HG03520 (cell line): ENCODE results near the gene PGAM5.

ENCODE experiments used
- ATAC-seq: cut with Tn5 transposase; IDR thresholded peaks from one replicate; pipeline ENCODE4 v1.9.1; 2021; ENCODE audit warnings: mild to moderate bottlenecking, moderate library complexity; ENCODE audit not compliant: unreplicated experiment

The PGAM5 gene

DNA sequence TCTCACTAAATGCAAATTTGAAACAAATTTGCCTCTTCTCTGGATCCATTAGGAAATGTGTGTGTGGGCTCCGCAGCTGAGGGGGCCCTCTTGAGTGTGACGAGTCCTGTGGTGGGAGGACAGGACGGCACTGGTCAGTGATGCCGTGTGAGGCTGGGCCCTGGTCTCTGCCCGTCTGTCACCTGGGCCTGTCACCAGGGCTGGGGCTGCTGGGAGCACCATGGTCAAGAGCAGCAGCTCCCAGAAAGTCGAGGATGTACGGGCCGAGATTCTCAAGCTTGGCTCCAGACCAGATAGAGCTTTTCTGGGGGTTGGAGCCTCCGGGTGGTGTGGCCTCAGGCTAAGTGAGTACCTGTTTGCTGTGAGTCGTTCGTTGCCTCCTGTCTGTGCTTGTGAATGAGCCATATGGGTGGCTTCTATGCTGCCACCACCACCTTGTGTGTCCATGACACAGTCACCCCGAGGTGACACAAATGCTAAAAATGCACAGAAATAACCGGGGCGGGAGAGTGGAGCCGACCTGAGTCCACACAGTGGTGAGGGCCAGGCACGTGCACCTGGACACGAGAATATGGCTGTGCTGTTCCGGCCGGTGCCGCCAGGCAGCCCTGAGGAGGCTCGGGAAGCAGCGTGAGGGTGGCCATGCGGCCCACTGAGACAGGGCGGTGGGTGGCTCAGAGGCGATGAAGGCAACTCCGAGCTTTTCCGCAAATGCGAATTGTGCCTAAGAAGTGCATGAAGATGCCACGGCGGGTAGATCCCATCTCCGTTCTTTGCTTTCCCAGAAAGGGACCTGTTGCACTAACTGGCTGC, 8.7 kb downstream of the PGAM5 start:
- no peak for ATAC-seq

DNA sequence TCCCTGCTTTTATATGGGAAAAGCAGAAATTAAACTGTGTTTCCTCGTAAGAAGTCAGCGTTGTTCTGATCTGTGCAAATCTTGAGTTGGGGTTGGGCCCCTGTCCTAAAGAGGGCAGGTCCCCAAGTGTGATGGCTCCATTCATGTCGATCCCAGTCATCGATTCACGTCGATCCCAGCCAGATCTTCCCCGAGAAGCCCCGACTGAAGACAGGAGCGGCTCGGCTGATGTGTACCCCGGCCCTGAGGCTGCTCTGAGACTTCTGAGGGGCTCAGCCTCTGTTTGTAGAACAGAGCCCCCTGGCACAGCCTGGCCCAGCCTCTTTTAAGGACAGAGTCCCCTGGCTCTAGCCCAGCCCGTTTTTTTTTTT, 9.3 kb downstream of the PGAM5 start:
- no peak for ATAC-seq

DNA sequence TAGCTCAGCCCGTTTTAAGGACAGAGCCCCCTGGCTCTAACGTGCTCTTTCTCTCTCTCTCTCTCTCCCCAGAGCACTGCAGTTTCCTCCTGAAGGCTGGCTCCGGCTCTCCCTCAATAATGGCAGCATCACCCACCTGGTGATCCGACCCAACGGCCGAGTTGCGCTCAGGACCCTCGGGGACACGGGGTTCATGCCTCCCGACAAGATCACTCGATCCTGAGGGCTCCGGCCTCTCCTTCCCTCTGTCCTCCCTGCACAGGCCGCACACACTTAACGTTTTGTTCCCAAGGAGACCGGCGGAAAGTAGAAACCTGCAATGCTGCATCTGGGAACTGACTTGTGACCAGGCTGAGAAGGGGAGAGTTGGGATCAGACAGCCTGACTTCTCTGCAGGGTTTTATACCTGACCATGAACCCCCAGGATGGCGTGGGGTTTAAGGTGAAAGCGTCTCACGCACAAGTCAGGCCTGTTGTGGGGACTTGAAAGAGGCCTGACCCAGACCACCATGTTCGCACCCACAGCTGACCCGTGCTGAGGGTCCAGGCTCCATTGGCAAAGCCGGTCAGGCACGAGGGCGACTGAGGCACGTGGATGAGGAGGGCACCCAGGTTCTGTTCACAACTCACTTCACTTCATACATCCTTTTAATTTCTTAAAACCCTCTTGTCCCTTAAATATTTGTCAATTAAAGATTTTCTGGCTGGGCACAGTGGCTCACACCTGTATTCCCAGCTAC, 10.1 kb downstream of the PGAM5 start:
- ATAC-seq, result no peak

DNA sequence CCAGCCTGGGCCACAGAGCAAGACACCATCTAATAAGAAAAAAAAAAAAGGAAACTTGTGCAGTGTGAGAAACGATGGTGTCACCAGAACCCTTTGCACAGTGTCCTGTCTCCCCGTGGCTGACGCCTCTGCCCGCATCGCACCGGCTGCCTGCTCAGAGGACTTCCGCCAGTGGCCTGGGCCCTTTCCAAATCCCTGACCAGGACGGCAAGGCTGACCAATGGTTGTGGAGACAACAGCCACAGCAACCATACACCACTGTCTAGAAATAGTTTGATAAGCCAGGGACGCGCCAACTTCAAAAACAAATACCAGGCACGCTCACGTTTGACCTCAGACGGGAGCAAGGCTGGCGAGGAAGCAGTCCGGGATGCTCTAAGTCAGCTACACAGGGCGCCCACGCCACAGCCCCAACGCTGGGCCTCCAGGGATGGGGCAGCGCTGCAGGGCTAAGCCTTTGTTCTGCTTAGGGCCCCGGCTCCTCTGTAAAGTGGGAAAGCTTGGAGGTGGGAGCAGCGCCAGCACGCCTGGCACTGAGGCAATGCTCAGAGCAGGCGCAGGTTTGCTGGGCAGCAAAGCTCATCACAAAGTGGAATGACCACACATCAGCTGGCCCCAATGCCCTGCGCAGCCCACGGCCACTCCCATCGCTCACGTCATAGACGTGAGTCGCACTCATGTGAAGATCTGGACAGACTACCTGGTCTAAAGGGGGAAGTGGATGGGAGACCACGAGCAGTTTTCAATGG, 12.5 kb downstream of the PGAM5 start:
- no peak for ATAC-seq

DNA sequence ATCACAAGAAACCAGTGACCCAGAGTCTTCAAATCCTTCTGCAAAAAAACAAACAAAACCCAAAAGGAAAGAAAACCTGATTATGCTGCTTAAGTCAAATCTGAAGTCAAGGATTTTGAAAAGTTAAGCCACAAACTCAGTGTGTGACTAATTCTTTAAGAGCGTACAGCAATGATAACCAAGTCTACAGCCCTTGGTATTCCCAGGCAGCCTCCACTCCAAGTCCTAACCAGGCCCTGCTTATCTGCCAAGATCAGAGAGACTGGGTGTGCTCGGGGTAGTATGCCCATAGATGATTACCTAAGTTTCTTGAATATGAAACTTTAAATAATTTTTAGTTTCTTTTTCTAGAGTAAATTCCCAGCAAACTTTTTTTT, 13.1 kb downstream of the PGAM5 start:
- no peak for ATAC-seq

DNA sequence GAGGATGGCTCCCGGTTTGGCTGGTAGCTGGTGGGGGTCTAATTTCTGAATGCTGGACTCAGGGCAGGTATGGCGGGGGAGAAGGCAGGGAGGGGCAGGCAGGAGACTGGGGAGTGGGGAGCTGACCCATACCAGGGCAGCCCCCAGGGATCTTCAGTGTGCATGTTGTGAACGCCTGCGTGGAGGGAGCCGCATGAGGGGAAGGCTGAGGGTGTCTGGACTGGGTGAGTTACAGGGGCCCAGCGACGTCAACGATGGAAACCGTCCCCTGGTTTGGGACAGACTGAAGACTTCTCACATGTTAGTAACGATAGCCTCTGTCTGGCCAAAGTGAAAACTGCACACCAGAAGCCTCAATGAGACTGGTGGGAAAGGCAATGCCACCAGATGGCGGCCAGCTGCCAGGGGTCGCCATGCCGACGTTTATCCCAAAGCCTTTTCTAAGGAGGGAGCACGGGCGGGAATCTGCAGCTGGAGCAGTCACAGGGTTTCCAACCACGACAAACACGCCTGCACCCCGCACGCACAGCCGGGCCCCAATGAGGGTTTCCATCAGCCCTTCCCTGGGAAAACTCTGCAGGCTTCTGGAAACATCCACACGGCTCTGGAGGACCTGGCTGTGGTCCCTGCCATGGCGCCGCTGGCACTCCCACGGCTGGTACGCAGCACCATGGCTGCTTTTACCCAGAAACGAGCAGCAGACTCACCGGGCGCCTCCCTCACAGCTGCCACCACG, 14.0 kb downstream of the PGAM5 start:
- no peak for ATAC-seq

DNA sequence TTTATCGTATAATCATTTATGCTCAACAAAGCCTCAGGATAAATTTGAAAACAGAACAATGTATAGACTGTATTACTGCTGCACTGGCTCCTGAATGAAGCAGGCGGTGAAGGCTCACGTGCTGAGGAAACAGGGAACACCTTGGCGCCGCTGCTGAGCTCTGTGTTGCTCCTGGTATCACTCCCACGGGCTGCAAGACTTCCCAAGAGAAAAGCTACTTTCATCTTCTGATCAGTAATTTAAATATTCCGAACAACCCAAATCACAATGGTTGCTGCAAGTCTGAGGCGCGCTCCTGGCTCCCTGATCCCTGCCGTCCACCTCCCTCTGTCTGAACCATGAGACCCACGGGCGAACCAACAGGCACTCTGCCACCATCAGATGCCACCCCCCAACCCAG, 15.7 kb downstream of the PGAM5 start:
- ATAC-seq, result no peak

DNA sequence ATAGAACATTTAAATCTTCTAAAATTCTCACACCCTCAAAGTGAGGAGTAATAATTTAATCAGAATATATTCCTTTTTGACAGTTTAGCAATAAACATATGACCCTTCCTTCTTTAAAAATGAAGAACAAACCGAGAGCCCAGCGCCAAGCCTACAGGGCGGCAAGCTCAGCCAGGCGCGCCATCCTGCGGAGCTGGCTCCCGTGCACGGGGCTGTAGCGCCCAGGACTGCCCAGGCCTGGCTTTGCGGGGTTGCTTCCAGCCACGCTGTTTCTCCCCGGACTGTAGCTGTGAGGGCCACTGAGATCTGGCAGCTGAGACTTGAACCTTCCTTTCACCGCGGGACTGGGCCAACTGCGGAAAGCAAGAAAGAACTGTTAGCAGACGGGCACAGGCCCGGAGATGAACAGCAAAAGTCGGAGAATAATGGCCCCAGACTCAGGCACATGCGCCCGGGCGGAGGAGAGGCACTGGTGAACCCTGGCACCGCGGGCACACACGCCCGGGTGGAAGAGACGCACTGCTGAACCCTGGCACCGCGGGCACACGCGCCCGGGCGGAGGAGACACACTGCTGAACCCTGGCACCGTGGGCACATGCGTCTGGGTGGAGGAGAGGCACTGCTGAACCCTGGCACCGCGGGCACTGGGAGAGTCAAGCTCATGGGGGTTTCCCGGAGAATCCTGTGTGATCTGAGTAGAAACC, 16.6 kb downstream of the PGAM5 start:
- ATAC-seq, result no peak

DNA sequence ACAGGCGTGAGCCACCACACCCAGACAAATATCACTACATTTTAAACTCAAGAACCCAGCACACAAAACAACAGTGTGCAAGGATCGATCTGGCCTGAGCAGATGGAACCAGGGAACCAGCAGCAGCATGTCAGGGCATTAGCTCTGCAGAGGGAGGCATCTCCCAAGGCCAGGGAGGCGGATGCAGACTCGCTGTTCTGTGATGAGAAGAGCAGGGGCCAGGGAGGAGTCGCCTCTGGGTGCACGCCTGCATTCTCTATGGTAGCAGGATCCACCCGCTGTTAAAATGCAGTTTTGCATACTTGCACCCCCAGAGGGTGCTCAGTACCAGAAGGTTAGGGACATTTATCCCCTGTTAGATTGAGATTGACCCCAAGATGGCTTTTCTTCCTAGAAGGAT, 17.9 kb downstream of the PGAM5 start:
- no peak for ATAC-seq

DNA sequence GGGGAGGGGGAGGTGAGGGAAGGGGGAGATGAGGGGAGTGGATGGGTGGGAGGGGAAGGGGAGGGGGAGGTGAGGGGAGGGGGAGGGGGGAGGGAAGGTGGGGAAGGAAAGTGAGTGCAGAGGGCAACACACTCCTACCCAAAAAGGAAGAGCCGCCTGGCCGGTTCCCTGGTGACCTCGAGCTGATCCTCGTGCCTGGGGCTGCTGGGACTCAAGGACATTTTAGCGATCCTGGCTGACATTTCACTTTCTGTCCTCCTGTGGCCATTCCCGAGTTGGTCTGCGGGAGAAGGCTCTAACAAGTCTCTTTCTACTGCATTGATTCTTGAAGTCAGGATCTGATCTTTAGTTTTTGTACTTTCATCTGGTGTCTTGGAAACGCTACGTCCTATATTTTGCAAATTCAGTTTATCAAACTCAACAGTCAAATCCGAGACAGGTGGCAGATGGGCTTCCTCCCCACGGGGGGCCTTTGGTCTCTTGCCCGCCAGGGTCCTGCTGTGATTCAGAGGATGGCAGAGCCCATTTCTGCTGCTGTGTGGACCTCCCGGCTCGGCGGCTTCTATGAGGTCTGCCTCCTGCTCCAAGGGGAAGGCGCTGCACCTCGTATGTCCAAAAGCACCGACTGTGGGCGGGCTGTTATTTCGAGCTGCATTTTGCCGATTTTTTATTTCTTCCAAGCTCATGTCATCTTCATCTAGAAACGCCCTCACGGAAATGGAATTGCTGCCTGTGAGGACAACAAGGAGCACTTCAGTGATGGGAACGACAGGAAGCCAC, 19.1 kb downstream of the PGAM5 start:
- no peak for ATAC-seq

DNA sequence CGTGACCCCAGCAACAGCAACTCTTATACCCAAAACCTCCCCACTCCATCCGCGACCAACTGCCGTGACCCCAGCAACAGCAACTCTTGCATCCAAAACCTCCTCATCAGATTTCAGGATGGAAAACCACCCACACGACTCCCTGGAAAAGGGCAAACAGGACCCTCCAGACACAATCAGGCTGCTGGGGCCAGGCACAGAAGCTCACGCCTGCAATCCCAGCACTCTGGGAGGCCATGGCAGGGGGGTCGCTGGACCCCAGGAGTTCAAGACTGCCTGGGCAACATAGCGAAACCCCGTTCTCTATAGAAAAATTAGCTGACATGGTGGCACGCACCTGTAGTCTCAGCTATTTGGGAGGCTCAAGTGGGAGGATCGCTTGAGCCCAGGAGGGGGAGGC, 19.7 kb downstream of the PGAM5 start:
- ATAC-seq, result no peak

DNA sequence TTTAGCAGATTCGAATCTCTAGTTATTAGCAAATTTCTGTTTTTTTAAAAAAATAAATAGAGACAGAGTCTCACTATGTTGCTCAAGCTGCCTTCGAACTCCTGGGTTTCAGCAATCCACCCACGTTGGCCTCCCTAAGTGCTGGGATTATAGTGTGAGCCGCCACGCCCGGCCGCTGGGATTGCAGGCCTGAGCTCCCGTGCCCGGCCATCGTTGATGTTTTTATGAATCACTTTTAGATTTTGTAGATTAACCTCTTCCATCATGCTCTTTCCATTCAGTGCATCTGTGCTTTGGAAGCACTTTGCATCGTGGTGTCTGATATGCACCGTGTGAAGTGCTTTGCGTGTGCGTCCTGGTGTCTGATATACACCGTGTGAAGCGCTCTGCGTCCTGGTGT, 20.9 kb downstream of the PGAM5 start:
- ATAC-seq, result no peak

DNA sequence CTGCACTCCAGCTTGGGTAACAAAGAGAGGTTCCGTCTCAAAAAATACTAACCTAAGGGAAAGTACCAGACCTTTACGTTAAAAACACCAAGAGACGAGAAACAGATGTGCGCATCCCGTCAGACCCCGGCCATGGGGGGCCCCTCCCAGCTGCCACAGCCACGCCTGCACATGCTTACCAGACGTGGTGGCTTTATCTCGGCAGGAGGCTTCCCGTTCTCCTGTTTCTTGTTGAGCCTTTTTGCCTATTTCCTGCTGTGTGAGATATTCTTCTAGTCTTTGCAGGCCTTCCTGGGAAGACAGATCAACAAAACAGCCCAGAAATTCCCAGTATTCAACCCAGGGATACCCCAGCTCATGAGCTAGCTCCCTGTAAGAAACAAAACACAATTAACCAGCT, 23.6 kb downstream of the PGAM5 start:
- ATAC-seq, result no peak

DNA sequence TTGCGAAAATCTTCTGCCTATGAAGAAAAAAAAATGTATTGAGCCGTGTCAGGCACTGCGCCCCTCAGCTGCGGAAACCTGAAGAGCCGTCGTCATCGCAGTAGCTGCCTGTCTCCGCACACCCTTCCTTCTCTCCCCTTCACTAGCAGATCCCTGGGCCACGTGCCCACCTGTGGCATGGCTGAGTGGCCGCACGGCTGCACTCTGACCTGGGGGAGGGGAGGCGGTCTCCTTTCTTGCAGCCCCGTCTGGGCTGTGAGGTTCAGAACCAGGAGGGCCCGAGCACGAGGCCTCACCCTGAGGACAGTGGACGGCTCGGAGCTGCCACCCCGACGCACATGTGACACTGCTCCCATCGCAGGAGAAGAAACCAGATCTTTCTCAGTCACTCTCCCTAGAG, 24.9 kb downstream of the PGAM5 start:
- no peak for ATAC-seq

DNA sequence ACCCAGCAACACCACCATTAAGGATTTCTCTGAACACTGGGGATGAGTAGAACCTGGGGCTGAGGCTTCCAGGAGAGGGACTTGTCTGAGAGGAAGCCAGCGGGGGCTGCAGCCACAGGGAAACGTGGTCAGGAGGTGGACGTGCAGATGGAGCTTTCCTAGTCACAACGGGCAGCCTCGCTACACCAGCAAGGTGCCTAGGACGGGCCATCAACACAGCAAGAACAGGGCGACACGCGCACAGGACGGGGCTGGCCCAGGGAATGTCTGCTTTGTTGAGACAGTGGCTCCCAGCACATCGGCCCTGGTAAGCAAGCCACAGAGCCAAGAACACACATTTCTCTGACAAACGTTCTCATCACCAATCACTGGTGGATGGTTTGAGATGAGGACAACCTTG, 25.7 kb downstream of the PGAM5 start:
- ATAC-seq, result no peak

DNA sequence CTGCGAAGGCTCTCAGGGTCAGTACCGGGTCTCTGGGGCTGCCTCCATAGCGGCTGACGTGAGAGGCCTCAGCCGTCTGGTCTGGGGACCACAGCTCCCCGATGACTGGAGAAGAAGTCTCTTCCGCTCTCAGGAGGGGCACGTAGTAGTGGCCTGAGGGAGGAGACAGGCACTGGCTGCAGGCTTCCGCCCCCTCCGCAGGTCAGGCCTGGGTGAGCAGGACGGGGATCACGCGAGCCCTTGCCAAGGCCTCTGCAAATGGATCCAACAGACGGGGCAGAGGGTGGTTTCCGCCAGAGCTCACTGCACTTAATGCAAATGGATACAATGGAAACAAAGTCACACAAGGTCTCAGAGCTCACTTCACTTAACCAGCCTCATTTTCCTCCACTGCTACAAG, 26.3 kb downstream of the PGAM5 start:
- no peak for ATAC-seq

DNA sequence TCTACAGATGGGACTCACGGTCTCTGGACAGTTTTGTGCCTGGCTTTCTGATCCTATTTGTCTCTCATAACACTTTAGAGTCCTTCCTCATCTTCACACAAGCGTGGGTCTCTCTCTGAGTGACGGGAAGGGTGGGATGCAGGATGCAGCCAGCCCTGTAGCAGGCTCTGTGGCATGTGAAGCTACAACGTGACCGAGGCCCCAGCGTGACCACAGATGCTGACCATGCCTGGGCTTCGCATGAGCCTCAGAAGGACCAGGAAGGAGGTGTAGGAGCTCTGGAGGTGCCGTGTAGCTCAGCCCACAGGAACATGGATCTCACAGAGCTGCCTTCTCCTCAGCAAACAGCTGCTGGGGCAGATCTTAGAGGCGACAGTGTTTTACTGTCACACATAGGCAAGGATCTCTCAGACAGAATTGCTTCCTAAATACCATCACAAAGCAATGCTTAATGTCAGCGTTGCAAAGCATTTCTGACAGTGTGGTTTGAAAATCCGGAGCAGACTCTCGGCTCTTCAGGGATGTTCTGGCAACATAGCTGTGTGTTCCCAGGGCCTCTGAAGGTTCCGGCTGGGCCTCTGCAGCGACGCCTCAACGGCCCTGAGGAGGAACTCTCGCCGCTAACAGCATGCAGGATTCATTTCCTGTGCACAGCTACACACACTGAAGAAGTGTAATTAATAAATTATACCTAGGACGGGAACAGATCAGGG, 29.1 kb downstream of the PGAM5 start:
- no peak for ATAC-seq

DNA sequence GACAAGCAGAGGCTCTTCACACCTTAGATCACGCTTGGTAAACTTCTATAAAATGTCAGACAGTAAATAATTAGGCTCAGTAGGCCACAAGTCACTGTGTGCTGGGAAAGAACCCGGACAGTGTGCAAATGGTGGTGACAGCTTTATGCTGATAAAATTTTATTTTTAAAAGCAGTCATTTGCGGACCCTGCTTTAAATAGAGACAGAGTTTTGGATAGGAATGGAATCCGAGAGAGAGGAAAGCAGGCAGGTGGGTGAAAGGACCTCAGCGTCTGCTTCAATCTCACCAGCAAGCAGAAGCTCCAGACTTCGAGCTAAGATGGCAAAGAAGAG, 29.6 kb downstream of the PGAM5 start:
- ATAC-seq, result no peak

DNA sequence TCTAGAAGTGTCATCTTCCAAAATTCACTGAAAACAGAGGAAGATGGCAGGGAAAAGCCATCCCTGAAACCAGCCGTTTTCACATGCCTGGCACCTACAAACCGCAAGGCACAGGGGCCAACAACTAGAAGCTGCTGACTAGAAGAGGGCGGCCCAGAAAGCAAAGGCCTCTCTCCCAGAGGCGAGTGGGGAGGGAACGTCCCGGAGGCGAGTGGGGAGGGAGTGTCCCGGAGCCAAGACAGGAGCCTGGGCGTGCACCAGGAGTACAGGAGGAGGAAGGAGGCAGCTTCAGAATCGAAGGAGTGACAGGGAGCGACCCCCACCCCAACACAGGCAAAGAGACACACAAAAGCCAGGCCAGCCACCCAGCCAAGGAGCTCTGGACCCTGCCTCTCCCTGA, 30.0 kb downstream of the PGAM5 start:
- no peak for ATAC-seq
